IPS DF 19.7 (cell line): ENCODE measurements around the gene DSTYK.
A peak's percentile ranks its signal among the peaks of the same experiment; 100 is the strongest.
"Not testable (repeated sequence)": the region's sequence is repeated elsewhere in the genome, so short reads cannot be mapped to it uniquely, and the experiment has no call there.

ENCODE experiments used
- DNase-seq: peaks from one replicate; pipeline ENCODE4 v3.0.0-alpha.2; 2013; ENCODE audit warnings: low read depth, low spot score

The DSTYK gene

GRCh38 chr1:205172729-205173366 is 38.7 kb downstream of the DSTYK start:
- no peak for DNase-seq

GRCh38 chr1:205171369-205171768 is 40.1 kb downstream of the DSTYK start:
- no peak for DNase-seq

GRCh38 chr1:205170532-205171269 is 40.8 kb downstream of the DSTYK start:
- no peak for DNase-seq

- DNase-seq = no peak
These were observed 42.3 kb downstream of the DSTYK start for GRCh38 chr1:205169248-205169647.

- DNase-seq = no peak
These were observed 43.2 kb downstream of the DSTYK start for GRCh38 chr1:205168291-205168690.

GRCh38 chr1:205162301-205162700 is 49.2 kb downstream of the DSTYK start:
- no peak for DNase-seq

GRCh38 chr1:205161076-205161475 is 50.4 kb downstream of the DSTYK start:
- no peak for DNase-seq

- no peak for DNase-seq
These were observed 53.4 kb downstream of the DSTYK start for GRCh38 chr1:205158048-205158616.

GRCh38 chr1:205155665-205156377 is 55.7 kb downstream of the DSTYK start:
- not testable (repeated sequence) for DNase-seq

GRCh38 chr1:205152505-205152904 is 59.0 kb downstream of the DSTYK start:
- no peak for DNase-seq

GRCh38 chr1:205150651-205151428 is 60.7 kb downstream of the DSTYK start:
- no peak for DNase-seq

- DNase-seq = no peak
These were observed 64.2 kb downstream of the DSTYK start for GRCh38 chr1:205147191-205147835.

GRCh38 chr1:205144751-205145150 is 66.8 kb downstream of the DSTYK start:
- DNase-seq = no peak

GRCh38 chr1:205144046-205144720 is 67.3 kb downstream of the DSTYK start:
- no peak for DNase-seq

- no peak for DNase-seq
These were observed 69.4 kb downstream of the DSTYK start for GRCh38 chr1:205142102-205142469.

GRCh38 chr1:205141236-205142101 is 70.0 kb downstream of the DSTYK start:
- peak; percentile 42 for DNase-seq

GRCh38 chr1:205140113-205140512 is 71.4 kb downstream of the DSTYK start:
- DNase-seq = no peak

GRCh38 chr1:205137901-205138300 is 73.6 kb downstream of the DSTYK start:
- peak; percentile 38 for DNase-seq

- DNase-seq = no peak
These were observed 78.2 kb downstream of the DSTYK start for GRCh38 chr1:205133287-205133686.
